PC-9 (cell line): ENCODE data around the gene BASP1. TPM values are rescaled to one million over a fixed set of nuclear protein-coding genes. Genes with fewer than 3 reads are reported as not detected.
A peak's percentile ranks its signal among the peaks of the same experiment; 100 is the strongest.
"Not testable (repeated sequence)": the region's sequence is repeated elsewhere in the genome, so short reads cannot be mapped to it uniquely, and the experiment has no call there.

ENCODE experiments used
- BruUV-seq: library from RNA; stranded (reverse); fragments of 400-500 nt; replicated peaks from 2 replicates; lab custom pipeline; 2021; lab: Mats Ljungman, UMichigan
- CTCF ChIA-PET: fragments of 300-600 bp; sonication (Branson Sonifier 250); formaldehyde crosslinking; loops from one replicate; lab custom pipeline; 2022; ENCODE audit warnings: antibody characterized with exemption; lab: Charles Lee
- POLR2A ChIA-PET: fragments of 300-600 bp; sonication (Branson Sonifier 250); formaldehyde crosslinking; loops from one replicate; lab custom pipeline; 2022; ENCODE audit warnings: antibody characterized with exemption; ENCODE audit not compliant: unreplicated experiment; lab: Charles Lee
- DNase-seq, 2 experiments: peaks; one replicate each; pipeline versions ENCODE4 v3.0.0 to v3.0.0-alpha.2; 2015 to 2022; ENCODE audit warnings: mixed read lengths in 1 of 2
- H2AFZ ChIP-seq: fragments of 200-600 bp; sonication (generic); 2 replicates; pipeline ENCODE4 v1.8.1; 2017; ENCODE audit warnings: antibody characterized with exemption
- H3F3A ChIP-seq: fragments of 200-600 bp; sonication (generic); 2 replicates; pipeline ENCODE4 v1.8.1; 2017; ENCODE audit warnings: antibody characterized with exemption, mild to moderate bottlenecking, low read depth; ENCODE audit not compliant: insufficient read depth
- H3K27ac ChIP-seq: fragments of 200-600 bp; sonication (generic); 2 replicates; pipeline ENCODE4 v1.6.1; 2016; ENCODE audit warnings: mixed run types
- H3K27me3 ChIP-seq: fragments of 200-600 bp; sonication (generic); 2 replicates; pipeline ENCODE4 v1.6.1; 2016; ENCODE audit warnings: low read depth, mixed run types; ENCODE audit not compliant: insufficient read depth
- H3K36me3 ChIP-seq: fragments of 200-600 bp; sonication (generic); 2 replicates; pipeline ENCODE4 v1.6.1; 2016; ENCODE audit warnings: low read depth, mixed run types
- H3K4me1 ChIP-seq: fragments of 200-600 bp; sonication (generic); replicated peaks from 2 replicates; pipeline ENCODE4 v1.6.1; 2016; ENCODE audit warnings: mixed run types; ENCODE audit not compliant: insufficient read depth
- H3K4me2 ChIP-seq: fragments of 200-600 bp; sonication (generic); 2 replicates; pipeline ENCODE4 v1.6.1; 2017; ENCODE audit warnings: mixed run types
- H3K4me3 ChIP-seq: fragments of 200-600 bp; sonication (generic); 2 replicates; pipeline ENCODE4 v1.6.1; 2016; ENCODE audit warnings: mixed run types
- H3K79me2 ChIP-seq: fragments of 200-600 bp; sonication (generic); 2 replicates; pipeline ENCODE4 v1.6.1; 2017; ENCODE audit warnings: low read depth, mixed run types
- H3K9me2 ChIP-seq: fragments of 200-600 bp; sonication (generic); 2 replicates; pipeline ENCODE4 v1.8.1; 2017; ENCODE audit warnings: mild to moderate bottlenecking; ENCODE audit not compliant: insufficient read depth
- H3K9me3 ChIP-seq: fragments of 200-600 bp; sonication (generic); 2 replicates; pipeline ENCODE4 v1.8.1; 2016; ENCODE audit warnings: low read depth; ENCODE audit not compliant: insufficient read depth
- H4K20me1 ChIP-seq: fragments of 200-600 bp; sonication (generic); 2 replicates; pipeline ENCODE4 v1.8.1; 2017; ENCODE audit not compliant: insufficient read depth
- CTCF ChIP-seq: fragments of 200-600 bp; sonication (generic); conservative IDR thresholded peaks from 2 replicates; pipeline ENCODE4 v1.6.1; 2017; ENCODE audit warnings: mixed run types, antibody characterized with exemption, mild to moderate bottlenecking, moderate library complexity
- EZH2 ChIP-seq: fragments of 200-600 bp; sonication (generic); IDR thresholded peaks from 2 replicates; pipeline ENCODE4 v1.8.0; 2017; ENCODE audit warnings: antibody characterized with exemption, low read depth
- intact Hi-C: fragments of 100-400 bp; cut with micrococcal nuclease; formaldehyde crosslinking; loops from one replicate; pipeline ENCODE4 v1.10.0; 2022; ENCODE audit not compliant: unreplicated experiment
- total RNA-seq: library from RNA; stranded (reverse); gene quantifications from 2 replicates; pipeline ENCODE4 v1.2.3, GENCODE V29; 2021

The BASP1 gene
- total RNA-seq, 1 experiment from 2014 or later: not detected

- Histone ChIP-seq H3K27ac (no peak overlapping the region), H3K79me2 (no peaks in the 10 kb centered on the region), H3K4me1 (peaks cover 50% of the 10 kb centered on the region), H3K4me3 (no peak overlapping the region), H3K4me2 (no peak overlapping the region), H3F3A (peaks cover 24% of the 10 kb centered on the region), H4K20me1 (no peaks in the 10 kb centered on the region), H3K27me3 (no peaks in the 10 kb centered on the region), H3K9me3 (peaks cover 17% of the 10 kb centered on the region; the same call in 1 of the 2 replicates), H2AFZ (no peak overlapping the region), H3K9me2 (no peaks in the 10 kb centered on the region), H3K36me3 (no peaks in the 10 kb centered on the region)
- intact Hi-C loops: no loop called here
- TF ChIP-seq CTCF: no peak
- no peak for TF ChIP-seq EZH2
- ChIA-PET CTCF (no interaction called here), POLR2A (interaction anchor here (0.7 kb wide), 1 partner anchor 132 kb away, joined by 4 read pairs; no protein-coding TSS in a partner anchor)
- DNase-seq: no peak
- no TSS peak for BruUV-seq
Observed at GRCh38 chr5:17256839-17257238, 39.4 kb downstream of the BASP1 start.

- Histone ChIP-seq H3K27ac (no peak overlapping the region), H3K79me2 (no peaks in the 10 kb centered on the region), H3K27me3 (no peaks in the 10 kb centered on the region), H3K9me3 (peaks cover 17% of the 10 kb centered on the region; the same call in 1 of the 2 replicates), H3F3A (peaks cover 18% of the 10 kb centered on the region), H2AFZ (0 out of 2 replicates have a peak overlapping the region, but pooled peaks have one; percentile 4), H3K4me1 (peaks cover 41% of the 10 kb centered on the region), H3K36me3 (no peaks in the 10 kb centered on the region), H3K4me2 (no peak overlapping the region), H3K4me3 (no peak overlapping the region), H4K20me1 (no peaks in the 10 kb centered on the region), H3K9me2 (no peaks in the 10 kb centered on the region)
- DNase-seq: no peak
- ChIA-PET POLR2A (no interaction called here), CTCF (interaction anchor here (0.6 to 0.8 kb wide), 2 partner anchors 15 to 63 kb away, joined by 4 to 6 read pairs; no protein-coding TSS in a partner anchor)
- no peak for TF ChIP-seq EZH2
- TF ChIP-seq CTCF: no peak
- BruUV-seq: no TSS peak
- intact Hi-C loops: no loop called here
Observed at GRCh38 chr5:17257705-17258273, 40.4 kb downstream of the BASP1 start.

DNA sequence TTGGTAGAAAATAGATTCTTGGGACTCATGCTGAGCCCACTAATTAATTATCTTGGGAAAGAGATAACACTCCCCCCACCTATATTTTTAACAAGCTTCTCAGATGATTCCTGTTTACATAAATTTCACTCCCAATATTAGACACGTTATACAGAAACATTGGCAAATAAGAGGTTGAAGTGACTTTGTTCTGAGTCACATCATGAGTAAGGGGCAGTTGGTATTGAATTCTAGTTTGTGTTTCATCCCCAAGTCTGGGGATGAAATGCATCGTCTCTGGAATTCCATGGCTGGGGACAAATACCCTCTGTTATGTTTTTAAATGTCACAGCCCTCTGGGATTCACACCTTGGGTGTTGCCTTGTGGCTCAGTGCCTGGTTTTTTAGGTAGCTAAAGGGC lies 41.0 kb downstream of the BASP1 start:
- intact Hi-C loops: no loop called here
- Histone ChIP-seq H2AFZ (no peak overlapping the region), H3K9me2 (no peaks in the 10 kb centered on the region), H3F3A (peaks cover 18% of the 10 kb centered on the region), H3K27me3 (no peaks in the 10 kb centered on the region), H3K79me2 (no peaks in the 10 kb centered on the region), H3K4me3 (no peak overlapping the region), H3K9me3 (peaks cover 17% of the 10 kb centered on the region; the same call in 1 of the 2 replicates), H3K27ac (no peak overlapping the region), H3K4me1 (peaks cover 34% of the 10 kb centered on the region), H3K4me2 (no peak overlapping the region), H3K36me3 (no peaks in the 10 kb centered on the region), H4K20me1 (no peaks in the 10 kb centered on the region)
- BruUV-seq: no TSS peak
- POLR2A ChIA-PET: no interaction called here
- no peak for DNase-seq
- TF ChIP-seq CTCF (no peak), EZH2 (no peak)
- CTCF ChIA-PET: no interaction called here

DNA sequence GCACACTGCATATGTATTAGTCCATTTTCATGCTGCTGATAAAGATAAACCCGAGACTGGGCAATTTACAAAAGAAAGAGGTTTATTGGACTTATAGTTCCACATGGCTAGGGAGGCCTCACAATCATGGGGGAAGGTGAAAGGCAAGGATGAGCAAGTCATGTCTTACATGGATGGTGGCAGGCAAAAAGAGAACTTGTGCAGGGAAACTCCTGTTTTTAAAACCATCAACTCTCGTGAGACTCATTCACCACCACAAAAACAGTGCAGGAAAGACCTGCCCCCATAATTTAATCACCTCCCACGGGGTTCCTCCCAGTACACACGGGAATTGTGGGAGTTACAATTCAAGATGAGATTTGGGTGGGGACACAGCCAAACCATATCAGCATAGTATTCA lies 41.6 kb downstream of the BASP1 start:
- H4K20me1 ChIP-seq, DNase-seq, H3K4me3 ChIP-seq, H3K27ac ChIP-seq, H3K36me3 ChIP-seq, H3K4me2 ChIP-seq, POLR2A ChIA-PET, intact Hi-C loops, H2AFZ ChIP-seq, CTCF ChIA-PET, H3K27me3 ChIP-seq, H3K9me2 ChIP-seq, BruUV-seq, H3K79me2 ChIP-seq: not testable (repeated sequence)
- Histone ChIP-seq H3K4me1 (peaks cover 34% of the 10 kb centered on the region), H3K9me3 (peaks cover 17% of the 10 kb centered on the region; the same call in 1 of the 2 replicates), H3F3A (peaks cover 18% of the 10 kb centered on the region)
